Nephron progenitor cell (in vitro differentiated cells): ENCODE measurements around the gene ACRBP.

Experiments used
- DNase-seq: peaks from one replicate; pipeline ENCODE4 v3.0.0; 2021
- H3K27ac Mint-ChIP-seq: 2 replicates; pipeline ENCODE4 v1.8.0; 2021; ENCODE audit warnings: mild to moderate bottlenecking, moderate library complexity, mixed read lengths
- H3K27me3 Mint-ChIP-seq: 2 replicates; pipeline ENCODE4 v1.8.0; 2021; ENCODE audit warnings: mild to moderate bottlenecking, low read depth, mixed read lengths; ENCODE audit not compliant: poor library complexity
- H3K36me3 Mint-ChIP-seq: 2 replicates; pipeline ENCODE4 v1.8.0; 2021; ENCODE audit warnings: low read depth, mixed read lengths
- H3K4me1 Mint-ChIP-seq: 2 replicates; pipeline ENCODE4 v1.8.0; 2021; ENCODE audit warnings: mixed read lengths
- H3K4me3 Mint-ChIP-seq: 2 replicates; pipeline ENCODE4 v1.8.0; 2021; ENCODE audit warnings: mild to moderate bottlenecking, moderate library complexity, mixed read lengths
- H3K9me3 Mint-ChIP-seq: 2 replicates; pipeline ENCODE4 v1.8.0; 2021; ENCODE audit warnings: mild to moderate bottlenecking, moderate library complexity, mixed read lengths
- TF ChIP-seq, protein P1 (sequence below): fragments of 200-600 bp; sonication (generic); IDR thresholded peaks from 2 replicates; pipeline ENCODE4 v1.5.0; 2021; ENCODE audit warnings: antibody characterized with exemption

The ACRBP gene

DNA sequence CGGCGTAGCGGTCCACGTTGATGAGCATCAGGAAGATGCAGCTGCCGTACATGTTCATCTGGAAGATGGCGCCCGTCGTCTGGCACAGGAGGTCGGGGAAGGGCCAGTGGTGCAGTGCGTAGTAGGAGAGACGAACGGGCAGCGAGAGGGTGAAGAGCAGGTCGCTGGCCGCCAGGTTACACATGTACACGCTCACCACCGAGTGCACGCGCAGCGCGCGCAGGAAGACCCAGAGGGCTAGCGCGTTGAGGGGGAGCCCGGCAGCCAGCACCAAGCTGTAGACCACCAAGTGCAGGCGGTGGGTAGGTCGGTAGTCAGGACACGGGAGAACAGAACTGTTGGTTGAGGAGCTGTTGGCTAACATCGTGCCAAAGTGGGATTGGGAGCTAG is 26.4 kb downstream of the ACRBP start:
- TF ChIP-seq, protein P1, sequence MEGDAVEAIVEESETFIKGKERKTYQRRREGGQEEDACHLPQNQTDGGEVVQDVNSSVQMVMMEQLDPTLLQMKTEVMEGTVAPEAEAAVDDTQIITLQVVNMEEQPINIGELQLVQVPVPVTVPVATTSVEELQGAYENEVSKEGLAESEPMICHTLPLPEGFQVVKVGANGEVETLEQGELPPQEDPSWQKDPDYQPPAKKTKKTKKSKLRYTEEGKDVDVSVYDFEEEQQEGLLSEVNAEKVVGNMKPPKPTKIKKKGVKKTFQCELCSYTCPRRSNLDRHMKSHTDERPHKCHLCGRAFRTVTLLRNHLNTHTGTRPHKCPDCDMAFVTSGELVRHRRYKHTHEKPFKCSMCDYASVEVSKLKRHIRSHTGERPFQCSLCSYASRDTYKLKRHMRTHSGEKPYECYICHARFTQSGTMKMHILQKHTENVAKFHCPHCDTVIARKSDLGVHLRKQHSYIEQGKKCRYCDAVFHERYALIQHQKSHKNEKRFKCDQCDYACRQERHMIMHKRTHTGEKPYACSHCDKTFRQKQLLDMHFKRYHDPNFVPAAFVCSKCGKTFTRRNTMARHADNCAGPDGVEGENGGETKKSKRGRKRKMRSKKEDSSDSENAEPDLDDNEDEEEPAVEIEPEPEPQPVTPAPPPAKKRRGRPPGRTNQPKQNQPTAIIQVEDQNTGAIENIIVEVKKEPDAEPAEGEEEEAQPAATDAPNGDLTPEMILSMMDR: no peak
- Mint-ChIP-seq H3K4me1 (peaks cover 16% of the 10 kb centered on the region), H3K9me3 (no peaks in the 10 kb centered on the region), H3K27me3 (peaks cover 29% of the 10 kb centered on the region), H3K36me3 (no peaks in the 10 kb centered on the region), H3K27ac (no peak overlapping the region), H3K4me3 (no peak overlapping the region)
- DNase-seq: no peak

DNA sequence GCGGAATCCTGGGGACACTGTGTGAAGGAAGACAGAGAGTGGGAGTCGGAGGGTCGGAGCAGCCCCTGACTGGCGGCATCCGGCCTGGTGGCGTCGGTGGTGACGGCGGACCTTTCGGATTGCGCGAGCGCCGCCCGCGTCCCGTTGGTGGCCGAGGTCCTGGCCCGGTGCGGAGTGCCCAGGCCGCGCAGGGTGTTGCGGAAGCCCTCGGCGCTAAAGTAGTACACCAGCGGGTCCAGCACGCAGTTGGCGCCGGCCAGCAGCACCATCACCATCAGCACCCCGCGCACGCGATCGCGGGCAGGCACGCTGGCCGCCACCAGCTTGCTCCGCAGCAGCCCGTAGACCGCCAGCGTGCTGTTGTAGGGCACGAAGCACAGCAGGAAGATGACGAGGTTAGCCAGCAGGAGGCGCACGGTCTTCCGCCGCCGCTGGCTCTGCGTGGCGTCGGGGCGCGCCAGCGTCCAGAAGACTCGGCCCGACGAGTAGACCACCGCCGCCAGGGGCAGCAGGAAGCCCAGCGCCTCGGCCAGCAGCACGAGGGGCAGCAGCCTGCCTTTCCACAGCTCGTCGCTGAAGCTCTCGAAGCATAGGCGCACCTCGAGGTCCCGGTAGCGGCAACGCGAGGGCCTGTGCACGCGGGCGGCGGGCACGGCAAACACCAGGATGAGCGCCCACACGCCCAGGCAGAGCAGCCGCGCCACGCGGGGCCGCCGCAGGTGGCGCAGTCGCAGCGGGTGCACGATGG is 26.9 kb downstream of the ACRBP start:
- no peak overlapping the region for H3K4me3 Mint-ChIP-seq
- H3K27me3 Mint-ChIP-seq: peaks cover 30% of the 10 kb centered on the region
- no peaks in the 10 kb centered on the region for H3K9me3 Mint-ChIP-seq
- DNase-seq: peak; percentile 75
- no peaks in the 10 kb centered on the region for H3K36me3 Mint-ChIP-seq
- no peak overlapping the region for H3K27ac Mint-ChIP-seq
- TF ChIP-seq, protein P1: peak; percentile 59
- H3K4me1 Mint-ChIP-seq: peaks cover 20% of the 10 kb centered on the region

DNA sequence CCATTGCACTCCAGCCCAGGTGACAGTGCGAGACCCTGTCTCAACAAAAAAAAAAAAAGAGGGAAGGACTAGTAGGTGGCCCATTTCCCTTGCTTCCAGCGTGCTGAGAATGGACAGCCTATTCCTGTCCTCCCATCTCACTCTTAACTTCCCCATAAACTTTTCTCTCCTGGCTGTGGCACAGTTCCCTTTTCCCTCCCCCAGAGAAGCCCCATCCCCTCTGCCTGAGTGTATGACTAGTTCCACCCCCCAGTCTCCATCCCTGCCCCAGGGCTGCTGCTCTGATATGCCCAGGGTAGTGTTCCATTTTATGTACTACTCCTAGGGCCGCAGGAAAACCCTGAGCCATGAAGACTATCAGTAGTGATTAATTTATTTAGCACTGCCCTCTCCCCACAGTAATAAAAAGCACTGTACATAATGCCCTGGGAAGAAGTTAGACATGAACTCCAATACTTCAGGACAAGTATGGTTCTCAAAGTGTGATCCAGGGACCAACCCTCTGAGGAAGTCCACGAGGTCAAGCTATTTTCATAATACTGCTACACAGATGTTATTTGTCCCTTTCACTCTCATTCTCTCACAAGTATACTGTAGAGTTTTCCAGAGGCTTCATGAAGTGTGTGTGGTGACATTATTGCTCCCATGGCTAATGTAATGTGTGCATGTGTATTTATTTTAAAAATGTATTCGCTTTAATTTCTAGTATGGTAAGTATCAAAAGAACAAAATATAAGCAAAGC is 28.6 kb downstream of the ACRBP start:
- TF ChIP-seq, protein P1: no peak
- Mint-ChIP-seq H3K36me3 (no peaks in the 10 kb centered on the region), H3K27me3 (peaks cover 30% of the 10 kb centered on the region), H3K9me3 (no peaks in the 10 kb centered on the region), H3K4me3 (no peak overlapping the region), H3K4me1 (peaks cover 33% of the 10 kb centered on the region), H3K27ac (no peak overlapping the region)
- DNase-seq: no peak

GRCh38 chr12:6615802-6616201 is 31.4 kb downstream of the ACRBP start:
- Mint-ChIP-seq H3K4me3 (no peak overlapping the region), H3K4me1 (peaks cover 59% of the 10 kb centered on the region), H3K36me3 (no peaks in the 10 kb centered on the region), H3K9me3 (no peaks in the 10 kb centered on the region), H3K27ac (peak overlapping the region; percentile 43), H3K27me3 (peaks cover 33% of the 10 kb centered on the region)
- TF ChIP-seq, protein P1: no peak
- no peak for DNase-seq

DNA sequence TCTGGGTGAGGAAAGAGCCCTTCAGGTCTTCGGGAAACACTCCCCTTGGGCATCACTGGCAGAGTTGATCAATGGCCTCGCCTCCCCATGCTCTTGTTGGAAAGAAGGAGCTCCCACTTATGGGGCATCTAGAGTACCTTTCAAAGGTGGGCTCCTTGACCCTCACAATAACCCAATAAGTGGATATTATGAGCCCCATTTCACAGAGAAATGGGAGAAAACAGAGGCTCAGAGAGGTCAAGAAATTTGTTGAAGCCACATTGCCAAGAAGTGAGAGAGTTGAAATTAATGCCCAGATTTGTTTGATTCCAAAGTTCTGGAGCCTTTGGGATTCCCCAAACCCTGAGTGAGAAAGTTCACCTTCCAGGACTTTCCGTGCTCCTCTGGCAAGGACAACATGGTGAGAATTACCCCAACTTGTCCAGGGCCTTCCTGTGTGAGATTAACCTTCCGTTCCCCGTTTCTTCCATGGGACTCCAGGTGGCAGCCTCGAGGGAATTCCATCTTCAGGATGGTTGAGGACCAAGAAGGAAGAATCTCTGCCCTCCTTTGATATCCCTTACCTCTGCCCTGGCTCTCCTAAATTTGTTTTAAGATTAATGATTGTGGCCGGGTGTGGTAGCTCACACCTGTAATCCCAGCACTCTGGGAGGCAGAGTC is 32.6 kb downstream of the ACRBP start:
- peaks cover 28% of the 10 kb centered on the region for H3K27me3 Mint-ChIP-seq
- peaks cover 57% of the 10 kb centered on the region for H3K4me1 Mint-ChIP-seq
- DNase-seq: no peak
- H3K27ac Mint-ChIP-seq: peak overlapping the region; percentile 55
- TF ChIP-seq, protein P1: no peak
- H3K36me3 Mint-ChIP-seq: no peaks in the 10 kb centered on the region
- no peaks in the 10 kb centered on the region for H3K9me3 Mint-ChIP-seq
- H3K4me3 Mint-ChIP-seq: no peak overlapping the region
